H9 (cell line): Measurements from ENCODE around the gene PTTG1IP. TPM values are rescaled to one million over a fixed set of nuclear protein-coding genes. Genes with fewer than 3 reads are reported as not detected.
A peak's percentile ranks its signal among the peaks of the same experiment; 100 is the strongest.

ENCODE experiments used
- DNase-seq: peaks from one replicate; pipeline ENCODE4 v3.0.0-alpha.2; 2017
- H2AFZ ChIP-seq: one replicate; pipeline ENCODE4 v1.6.1; 2013; ENCODE audit warnings: mild to moderate bottlenecking, low read length, control low read depth, moderate library complexity
- H2AK5ac ChIP-seq: 2 replicates; pipeline ENCODE4 v1.6.1; 2013; ENCODE audit warnings: low read length, control low read depth, mixed read lengths; ENCODE audit not compliant: insufficient read length
- H2BK120ac ChIP-seq: one replicate; pipeline ENCODE4 v1.6.1; 2013; ENCODE audit warnings: low read depth, mild to moderate bottlenecking, low read length, control low read depth, inconsistent platforms; ENCODE audit not compliant: poor library complexity, severe bottlenecking
- H2BK12ac ChIP-seq: 2 replicates; pipeline ENCODE4 v1.6.1; 2013; ENCODE audit warnings: low read length, control low read depth, mixed read lengths, low read depth; ENCODE audit not compliant: insufficient read length
- H2BK15ac ChIP-seq: 2 replicates; pipeline ENCODE4 v1.6.1; 2013; ENCODE audit warnings: low read depth, low read length, control low read depth
- H2BK20ac ChIP-seq: one replicate; pipeline ENCODE4 v1.6.1; 2013; ENCODE audit warnings: low read depth, mild to moderate bottlenecking, low read length, control low read depth, inconsistent platforms; ENCODE audit not compliant: poor library complexity, severe bottlenecking
- H2BK5ac ChIP-seq: 2 replicates; pipeline ENCODE4 v1.6.1; 2013; ENCODE audit warnings: low read length, control low read depth, mixed read lengths; ENCODE audit not compliant: insufficient read length
- H3K14ac ChIP-seq: 2 replicates; pipeline ENCODE4 v1.6.1; 2013; ENCODE audit warnings: low read length, control low read depth; ENCODE audit not compliant: insufficient read depth
- H3K18ac ChIP-seq: 2 replicates; pipeline ENCODE4 v1.6.1; 2013; ENCODE audit warnings: low read depth, mild to moderate bottlenecking, mixed read lengths, low read length, control low read depth; ENCODE audit not compliant: insufficient read length
- H3K23ac ChIP-seq: 2 replicates; pipeline ENCODE4 v1.6.1; 2013; ENCODE audit warnings: low read length, control low read depth, mixed read lengths, low read depth; ENCODE audit not compliant: insufficient read length
- H3K23me2 ChIP-seq: 2 replicates; pipeline ENCODE4 v1.6.1; 2013; ENCODE audit warnings: low read depth, mild to moderate bottlenecking, mixed read lengths, low read length, control low read depth; ENCODE audit not compliant: insufficient read length, poor library complexity, severe bottlenecking
- H3K27ac ChIP-seq: 2 replicates; pipeline ENCODE4 v1.5.1; 2013; ENCODE audit warnings: low read length, control low read depth, mixed read lengths, low read depth; ENCODE audit not compliant: insufficient read length
- H3K27me3 ChIP-seq: 2 replicates; pipeline ENCODE4 v1.6.1; 2013; ENCODE audit warnings: low read length, control low read depth, inconsistent platforms; ENCODE audit not compliant: insufficient read depth
- H3K4ac ChIP-seq: 2 replicates; pipeline ENCODE4 v1.6.1; 2013; ENCODE audit warnings: low read depth, mild to moderate bottlenecking, control low read depth, inconsistent platforms, low read length, moderate library complexity
- H3K4me1 ChIP-seq: 2 replicates; pipeline ENCODE4 v1.6.1; 2013; ENCODE audit warnings: low read length, control low read depth, inconsistent platforms; ENCODE audit not compliant: insufficient read depth
- H3K4me2 ChIP-seq: 2 replicates; pipeline ENCODE4 v1.6.1; 2013; ENCODE audit warnings: low read length, control low read depth, mixed read lengths; ENCODE audit not compliant: insufficient read length, insufficient read depth
- H3K56ac ChIP-seq: 2 replicates; pipeline ENCODE4 v1.6.1; 2013; ENCODE audit warnings: low read depth, mild to moderate bottlenecking, mixed read lengths, low read length, control low read depth; ENCODE audit not compliant: insufficient read length
- H3K79me1 ChIP-seq: 2 replicates; pipeline ENCODE4 v1.6.1; 2013; ENCODE audit warnings: low read depth, mild to moderate bottlenecking, moderate library complexity, low read length, control low read depth, inconsistent platforms; ENCODE audit not compliant: insufficient read depth, poor library complexity, severe bottlenecking
- H3K79me2 ChIP-seq: 2 replicates; pipeline ENCODE4 v1.6.1; 2013; ENCODE audit warnings: low read length, control low read depth, inconsistent platforms; ENCODE audit not compliant: insufficient read depth
- H3K9ac ChIP-seq: 2 replicates; pipeline ENCODE4 v1.6.1; 2013; ENCODE audit warnings: low read length, control low read depth, mixed read lengths; ENCODE audit not compliant: insufficient read length; ENCODE audit errors: extremely low read depth
- H3K9me3 ChIP-seq: one replicate; pipeline ENCODE4 v1.6.1; 2013; ENCODE audit warnings: low read depth, low read length, inconsistent platforms; ENCODE audit not compliant: control insufficient read depth
- H3T11ph ChIP-seq: one replicate; pipeline ENCODE4 v1.6.1; 2013; ENCODE audit warnings: mild to moderate bottlenecking, low read length, control low read depth, inconsistent platforms
- H4K20me1 ChIP-seq: one replicate; pipeline ENCODE4 v1.6.1; 2013; ENCODE audit not compliant: control insufficient read depth, insufficient read length, insufficient read depth
- H4K5ac ChIP-seq: 2 replicates; pipeline ENCODE4 v1.6.1; 2013; ENCODE audit warnings: low read depth, mild to moderate bottlenecking, mixed read lengths, low read length, control low read depth; ENCODE audit not compliant: insufficient read length
- H4K8ac ChIP-seq: replicated peaks from 2 replicates; pipeline ENCODE4 v1.6.1; 2013; ENCODE audit warnings: low read length, control low read depth, mixed read lengths, low read depth; ENCODE audit not compliant: insufficient read length
- H4K91ac ChIP-seq: 2 replicates; pipeline ENCODE4 v1.6.1; 2013; ENCODE audit warnings: low read depth, mild to moderate bottlenecking, moderate library complexity, mixed read lengths, low read length, control low read depth; ENCODE audit not compliant: insufficient read length
- H3K27ac Mint-ChIP-seq, 3 experiments: 2 replicates in 2 of 3; 3 replicates in 1 of 3; pipeline ENCODE4 v1.8.0; 2020 to 2021; ENCODE audit warnings: mixed read lengths in 3 of 3, mild to moderate bottlenecking in 1 of 3, moderate library complexity in 1 of 3
- H3K27me3 Mint-ChIP-seq: 2 replicates; pipeline ENCODE4 v1.8.0; 2021; ENCODE audit warnings: low read depth, mild to moderate bottlenecking, moderate library complexity, mixed read lengths
- H3K36me3 Mint-ChIP-seq, 3 experiments: 2 replicates in 2 of 3; 3 replicates in 1 of 3; pipeline ENCODE4 v1.8.0; 2020 to 2021; ENCODE audit warnings: low read depth in 3 of 3, mixed read lengths in 3 of 3; ENCODE audit not compliant: insufficient read depth in 1 of 3
- H3K4me1 Mint-ChIP-seq, 2 experiments: 2 replicates each; pipeline ENCODE4 v1.8.0; 2020; ENCODE audit warnings: mixed read lengths in 2 of 2
- H3K4me3 Mint-ChIP-seq, 2 experiments: 2 replicates in 1 of 2; 3 replicates in 1 of 2; pipeline ENCODE4 v1.8.0; 2020 to 2021; ENCODE audit warnings: mild to moderate bottlenecking in 2 of 2, mixed read lengths in 2 of 2, moderate library complexity in 1 of 2
- H3K9me3 Mint-ChIP-seq, 2 experiments: 2 replicates in 1 of 2; 3 replicates in 1 of 2; pipeline ENCODE4 v1.8.0; 2020; ENCODE audit warnings: mild to moderate bottlenecking in 2 of 2, mixed read lengths in 2 of 2, moderate library complexity in 1 of 2
- CTCF ChIP-seq: fragments of 200-600 bp; sonication (generic); conservative IDR thresholded peaks from 3 replicates; pipeline ENCODE4 v1.8.0; 2021; ENCODE audit warnings: antibody characterized with exemption, mild to moderate bottlenecking
- WGBS: extraction: QIAGEN DNeasy Blood & Tissue Kit; methylation state at CpG from one replicate; pipeline ENCODE4 v1.1.7; 2013; ENCODE audit warnings: missing lambda C conversion rate, low lambda C conversion rate, mixed read lengths; ENCODE audit not compliant: insufficient read length; ENCODE audit errors: extremely low coverage; 5-methylcytosine and 5-hydroxymethylcytosine counted together
- total RNA-seq: library from RNA; stranded (reverse); gene quantifications from 2 replicates; pipeline ENCODE4 v1.2.1, GENCODE V29; 2021

Gene PTTG1IP
- total RNA-seq, 1 experiment from 2014 or later: 107 TPM

- Histone ChIP-seq H3T11ph (no peak overlapping the region), H2BK12ac (no peak overlapping the region), H4K5ac (no peak overlapping the region), H4K91ac (no peak overlapping the region), H3K27ac (no peak overlapping the region), H2AFZ (no peak overlapping the region), H3K9ac (no peak overlapping the region), H4K20me1 (no peaks in the 10 kb centered on the region), H2AK5ac (no peak overlapping the region), H2BK15ac (no peak overlapping the region), H2BK120ac (no peak overlapping the region), H3K9me3 (peaks cover 6% of the 10 kb centered on the region), H3K79me1 (peaks cover 2% of the 10 kb centered on the region), H3K4me2 (no peak overlapping the region), H3K23ac (no peak overlapping the region), H3K56ac (no peak overlapping the region), H3K14ac (no peak overlapping the region), H3K27me3 (no peaks in the 10 kb centered on the region; the same call in 1 of the 2 replicates), H3K18ac (no peak overlapping the region), H2BK20ac (no peak overlapping the region), H3K4ac (no peak overlapping the region), H3K23me2 (peaks cover 8% of the 10 kb centered on the region), H2BK5ac (no peak overlapping the region), H3K79me2 (peaks cover 2% of the 10 kb centered on the region; the same call in 1 of the 2 replicates), H3K4me1 (no peaks in the 10 kb centered on the region), H4K8ac (no peak overlapping the region)
- Mint-ChIP-seq H3K4me1 (peaks cover 15 to 20% of the 10 kb centered on the region in 2 experiments), H3K9me3 (peaks cover 17 to 21% of the 10 kb centered on the region in 2 experiments), H3K27me3 (peaks cover 22% of the 10 kb centered on the region), H3K36me3 (peaks cover 11 to 29% (median 23%) of the 10 kb centered on the region in 3 experiments), H3K4me3 (peak overlapping the region; percentile 57 to 77), H3K27ac (peak overlapping the region in 1 of 3 experiments; percentile 55; a peak in 1 of 7 replicates)
- no peak for DNase-seq
- WGBS: no CpG with 5 or more reads among the region's 10 CpGs
- TF ChIP-seq CTCF: no peak
Measured at GRCh38 chr21:44815852-44816628, 57.5 kb downstream of the PTTG1IP start.
